Neuron (in vitro differentiated cells): ENCODE data around the gene ADARB2.

Experiments
- H2AFZ ChIP-seq: one replicate; pipeline ENCODE4 v1.6.1; 2013; ENCODE audit warnings: low read depth, mild to moderate bottlenecking, inconsistent platforms, low read length, moderate library complexity
- H3K27me3 ChIP-seq: one replicate; pipeline ENCODE4 v1.6.1; 2013; ENCODE audit warnings: low read length; ENCODE audit not compliant: insufficient read depth
- H3K36me3 ChIP-seq: one replicate; pipeline ENCODE4 v1.6.1; 2013; ENCODE audit warnings: low read length; ENCODE audit not compliant: insufficient read depth
- H3K4me1 ChIP-seq: one replicate; pipeline ENCODE4 v1.6.1; 2013; ENCODE audit warnings: low read length; ENCODE audit not compliant: insufficient read depth
- H3K4me3 ChIP-seq: 2 replicates; pipeline ENCODE4 v1.5.1; 2013; ENCODE audit warnings: mild to moderate bottlenecking, low read length, moderate library complexity
- H3K9me3 ChIP-seq: one replicate; pipeline ENCODE4 v1.6.1; 2013; ENCODE audit warnings: low read length

ADARB2 gene

DNA sequence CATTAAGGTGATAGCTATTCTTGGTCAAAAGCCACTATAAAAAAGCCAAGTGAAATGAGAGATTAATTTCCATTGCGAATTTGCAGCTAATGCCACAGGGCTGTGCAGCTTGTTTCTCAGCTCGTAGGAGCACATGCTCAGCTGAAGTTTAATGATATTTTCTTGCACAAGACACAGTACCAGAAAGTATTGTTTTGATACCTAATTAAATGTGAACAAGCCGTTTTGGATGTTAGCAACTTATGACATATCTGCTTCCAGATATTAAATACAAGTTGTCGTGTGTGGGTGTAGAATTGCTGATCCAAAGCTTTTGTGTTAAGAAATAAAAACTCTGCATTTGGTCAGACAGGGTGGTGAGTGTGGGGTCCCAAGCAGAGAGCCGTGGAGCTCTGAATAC is 47.2 kb downstream of the ADARB2 start:
- Histone ChIP-seq H3K27me3 (no peaks in the 10 kb centered on the region), H3K4me3 (no peak overlapping the region), H2AFZ (no peak overlapping the region), H3K4me1 (no peaks in the 10 kb centered on the region), H3K9me3 (no peaks in the 10 kb centered on the region), H3K36me3 (no peaks in the 10 kb centered on the region)

GRCh38 chr10:1688531-1688930 is 48.8 kb downstream of the ADARB2 start:
- H3K27me3 ChIP-seq, result no peaks in the 10 kb centered on the region
- no peak overlapping the region for H2AFZ ChIP-seq
- no peak overlapping the region for H3K4me3 ChIP-seq
- no peaks in the 10 kb centered on the region for H3K36me3 ChIP-seq
- H3K9me3 ChIP-seq, result no peaks in the 10 kb centered on the region
- H3K4me1 ChIP-seq, result no peaks in the 10 kb centered on the region

DNA sequence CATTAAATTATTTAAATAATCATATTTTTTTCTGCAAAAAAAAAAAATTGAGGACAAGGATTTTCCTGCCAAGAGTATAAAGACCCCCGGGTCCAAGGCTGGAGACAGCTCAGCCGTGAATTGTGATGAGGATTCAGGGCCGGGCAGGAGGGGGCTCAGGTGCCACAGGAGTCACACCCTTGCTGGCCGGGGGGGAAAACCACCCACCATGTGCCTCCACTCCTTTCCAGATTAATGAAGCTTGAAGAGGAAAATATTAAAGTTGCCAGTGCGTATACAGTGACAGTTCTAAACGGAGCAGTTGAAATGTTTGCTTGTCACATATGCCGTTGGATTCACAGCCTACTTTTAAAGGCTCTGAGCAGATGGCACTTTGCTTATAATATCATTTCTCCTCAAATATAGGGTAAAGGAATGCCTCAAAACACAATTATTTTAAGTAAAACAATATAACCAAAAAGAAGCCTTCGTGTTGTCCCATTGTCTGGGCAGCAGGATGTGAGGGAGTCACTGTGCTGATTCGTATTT is 49.6 kb downstream of the ADARB2 start:
- H2AFZ ChIP-seq, result no peak overlapping the region
- no peaks in the 10 kb centered on the region for H3K27me3 ChIP-seq
- H3K4me1 ChIP-seq, result no peaks in the 10 kb centered on the region
- no peaks in the 10 kb centered on the region for H3K36me3 ChIP-seq
- H3K9me3 ChIP-seq, result no peaks in the 10 kb centered on the region
- H3K4me3 ChIP-seq, result no peak overlapping the region

- no peak overlapping the region for H2AFZ ChIP-seq
- H3K4me1 ChIP-seq, result no peaks in the 10 kb centered on the region
- H3K27me3 ChIP-seq, result no peaks in the 10 kb centered on the region
- H3K4me3 ChIP-seq, result no peak overlapping the region
- H3K36me3 ChIP-seq, result no peaks in the 10 kb centered on the region
- no peaks in the 10 kb centered on the region for H3K9me3 ChIP-seq
These were observed 50.1 kb downstream of the ADARB2 start for GRCh38 chr10:1687190-1687589.

DNA sequence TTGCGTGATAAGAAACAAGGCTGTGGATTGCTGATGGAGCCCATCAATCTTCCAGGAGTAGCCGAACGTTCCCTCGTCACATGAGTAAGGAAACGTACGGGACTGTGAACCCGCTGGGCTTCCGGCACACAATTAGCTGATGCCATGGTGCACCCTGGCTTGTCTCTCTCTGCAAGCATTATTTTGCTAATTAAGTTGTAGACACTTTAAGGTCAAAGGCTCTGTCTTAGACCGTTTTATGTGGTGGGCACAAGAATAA is 50.9 kb downstream of the ADARB2 start:
- H2AFZ ChIP-seq, result no peak overlapping the region
- H3K27me3 ChIP-seq, result no peaks in the 10 kb centered on the region
- no peak overlapping the region for H3K4me3 ChIP-seq
- no peaks in the 10 kb centered on the region for H3K4me1 ChIP-seq
- H3K36me3 ChIP-seq, result no peaks in the 10 kb centered on the region
- H3K9me3 ChIP-seq, result no peaks in the 10 kb centered on the region

DNA sequence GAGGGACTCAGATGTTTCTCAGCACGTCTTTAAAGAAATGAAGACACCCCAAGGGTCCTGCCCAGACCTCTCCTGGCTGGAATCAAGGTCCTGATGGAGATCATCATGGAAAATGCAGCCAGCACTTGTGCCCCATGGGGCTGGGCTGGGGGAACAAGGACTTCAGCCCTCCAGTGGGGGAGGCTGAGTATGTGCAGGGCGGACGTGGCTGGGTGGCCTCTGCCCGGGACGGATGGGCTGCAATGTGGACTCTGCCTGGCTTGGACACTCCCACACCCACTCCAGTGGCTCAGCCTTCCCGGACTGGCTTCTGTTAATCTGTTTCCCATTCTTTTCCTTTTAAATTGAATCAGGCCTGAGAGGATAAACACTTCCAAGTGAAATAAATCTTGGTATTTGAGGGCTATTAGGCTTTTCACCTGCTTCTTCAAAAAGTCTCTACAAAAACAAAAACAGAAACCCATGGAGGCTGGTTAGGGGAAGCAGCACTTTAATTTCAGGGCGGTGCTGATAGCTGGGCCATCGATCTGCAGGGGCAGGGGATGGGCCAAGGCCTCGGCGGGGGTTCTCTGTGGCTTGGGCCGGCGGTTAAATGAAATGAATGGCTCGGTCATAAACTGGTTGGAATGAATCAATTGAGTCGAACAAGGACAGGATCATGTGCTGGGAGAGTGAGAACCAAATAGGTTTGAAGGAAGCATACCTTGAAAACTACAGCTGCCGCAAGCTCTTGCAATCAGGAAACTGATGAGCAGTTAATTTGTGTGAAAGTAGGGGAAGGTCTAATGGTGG is 51.4 kb downstream of the ADARB2 start:
- Histone ChIP-seq H3K27me3 (no peaks in the 10 kb centered on the region), H3K4me3 (no peak overlapping the region), H3K4me1 (no peaks in the 10 kb centered on the region), H2AFZ (no peak overlapping the region), H3K9me3 (no peaks in the 10 kb centered on the region), H3K36me3 (no peaks in the 10 kb centered on the region)

DNA sequence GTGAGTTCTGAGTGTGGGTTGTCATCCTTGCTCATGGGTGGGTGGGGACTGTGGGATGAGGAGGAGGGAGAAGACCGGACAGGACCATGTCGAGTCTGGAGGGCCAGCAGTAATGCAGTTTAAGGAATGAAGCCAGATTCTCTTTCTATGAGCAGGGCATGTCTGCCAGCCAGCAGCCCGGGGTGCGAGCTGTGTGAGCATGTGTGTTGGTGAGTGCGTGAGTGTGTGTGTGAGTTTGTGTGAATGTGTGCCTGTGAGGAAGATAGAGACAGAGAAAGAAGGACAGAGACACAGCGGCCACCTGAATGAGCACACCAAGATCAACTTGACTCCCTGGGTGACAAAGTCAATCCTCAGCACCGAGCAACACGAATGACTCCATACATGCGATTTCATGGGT is 52.3 kb downstream of the ADARB2 start:
- Histone ChIP-seq H3K27me3 (no peaks in the 10 kb centered on the region), H2AFZ (no peak overlapping the region), H3K9me3 (no peaks in the 10 kb centered on the region), H3K36me3 (no peaks in the 10 kb centered on the region), H3K4me3 (no peak overlapping the region), H3K4me1 (no peaks in the 10 kb centered on the region)

DNA sequence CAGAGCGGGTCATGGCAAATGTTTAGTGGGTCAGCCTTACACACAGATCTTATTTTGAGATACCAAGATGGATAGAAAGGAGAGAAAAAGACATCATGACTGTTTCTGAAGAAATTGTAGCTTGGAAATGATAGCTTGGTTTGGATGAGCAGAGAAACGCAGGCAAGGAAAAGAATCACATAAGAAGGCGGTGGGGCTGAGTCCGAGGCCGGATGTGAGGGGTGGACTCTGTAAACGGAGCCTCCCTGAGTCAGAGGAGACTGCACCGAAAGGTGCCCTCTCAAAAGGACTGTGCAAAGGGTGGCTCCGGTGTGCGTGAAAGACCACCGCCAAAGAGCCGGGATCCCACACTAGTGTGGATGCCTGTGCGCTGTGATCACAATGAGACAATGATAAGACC is 53.7 kb downstream of the ADARB2 start:
- H3K9me3 ChIP-seq, result no peaks in the 10 kb centered on the region
- H3K36me3 ChIP-seq, result no peaks in the 10 kb centered on the region
- H3K4me1 ChIP-seq, result no peaks in the 10 kb centered on the region
- H3K27me3 ChIP-seq, result no peaks in the 10 kb centered on the region
- H3K4me3 ChIP-seq, result no peak overlapping the region
- H2AFZ ChIP-seq, result no peak overlapping the region

DNA sequence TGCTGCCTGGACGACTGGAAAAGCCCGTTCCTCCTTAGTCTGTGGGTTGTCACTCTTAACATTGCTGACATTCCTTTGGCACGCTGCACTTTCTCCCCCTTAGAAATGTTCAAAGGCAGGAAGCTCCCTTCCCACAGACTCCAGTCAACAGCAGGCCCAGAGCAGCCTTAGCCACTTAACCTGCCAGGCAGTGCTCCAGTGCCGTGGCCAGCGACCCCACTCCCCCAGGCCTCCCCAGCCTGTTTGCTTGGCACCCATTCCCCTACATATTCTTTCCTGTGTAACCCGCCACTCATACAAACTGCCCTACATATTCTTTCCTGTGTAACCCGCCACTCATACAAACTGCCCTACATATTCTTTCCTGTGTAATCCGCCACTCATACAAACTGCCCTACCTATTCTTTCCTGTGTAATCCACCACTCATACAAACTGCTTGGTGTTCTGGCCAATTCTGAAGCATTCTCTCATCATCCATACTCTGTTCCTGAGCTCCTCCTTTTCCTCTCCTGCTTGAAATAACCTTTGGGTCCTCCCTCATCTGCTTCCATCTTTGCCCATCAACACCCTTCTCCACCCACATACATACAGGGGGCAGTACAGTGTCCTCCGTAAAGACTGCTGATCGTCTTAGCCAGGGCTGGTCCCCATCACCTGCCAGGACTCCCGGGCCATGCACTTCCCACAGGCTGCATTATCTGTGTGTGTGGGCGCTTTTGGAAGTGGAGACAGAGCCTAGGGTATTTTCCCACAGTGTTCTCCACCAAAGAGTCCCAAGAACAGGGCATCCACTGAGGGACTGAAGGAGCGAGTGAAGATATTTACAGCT is 57.3 kb downstream of the ADARB2 start:
- Histone ChIP-seq H2AFZ (no peak overlapping the region), H3K4me1 (no peaks in the 10 kb centered on the region), H3K4me3 (no peak overlapping the region), H3K9me3 (no peaks in the 10 kb centered on the region), H3K27me3 (peaks cover 2% of the 10 kb centered on the region), H3K36me3 (no peaks in the 10 kb centered on the region)

GRCh38 chr10:1678084-1678483 is 59.2 kb downstream of the ADARB2 start:
- no peak overlapping the region for H3K4me3 ChIP-seq
- H3K9me3 ChIP-seq, result no peaks in the 10 kb centered on the region
- no peaks in the 10 kb centered on the region for H3K36me3 ChIP-seq
- H3K4me1 ChIP-seq, result no peaks in the 10 kb centered on the region
- H3K27me3 ChIP-seq, result peaks cover 2% of the 10 kb centered on the region
- no peak overlapping the region for H2AFZ ChIP-seq

DNA sequence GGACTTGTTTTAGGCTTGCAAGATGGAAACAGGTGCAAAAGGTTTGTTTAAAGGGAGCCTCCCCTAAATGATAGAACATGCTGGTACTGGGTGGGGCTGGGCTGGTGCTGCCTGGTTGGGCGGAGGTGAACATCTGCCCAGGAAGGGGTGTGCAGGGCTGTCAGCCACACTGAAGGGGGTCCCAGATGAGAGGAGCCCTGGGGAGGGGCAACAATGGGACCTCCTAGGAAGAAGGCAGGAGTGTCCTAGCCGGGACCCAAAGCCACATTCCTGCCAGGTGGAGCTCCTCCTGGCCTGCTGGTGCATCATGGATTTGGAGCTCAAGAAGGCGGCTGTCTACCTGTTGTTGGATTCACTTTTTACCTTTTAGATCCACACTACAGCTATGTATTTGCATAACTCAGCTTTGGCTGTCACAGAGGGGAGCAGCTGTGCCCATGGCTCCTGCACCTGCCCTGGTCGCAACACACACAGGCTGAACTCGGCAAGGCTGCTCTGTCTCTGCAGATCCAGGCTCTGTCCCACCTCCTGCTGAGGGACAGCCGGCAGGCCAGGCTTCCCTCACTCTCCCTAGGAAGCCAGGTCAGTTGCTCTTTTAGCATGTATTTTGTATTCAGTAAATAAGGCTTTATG is 59.9 kb downstream of the ADARB2 start:
- H3K4me3 ChIP-seq, result no peak overlapping the region
- no peak overlapping the region for H2AFZ ChIP-seq
- no peaks in the 10 kb centered on the region for H3K36me3 ChIP-seq
- no peaks in the 10 kb centered on the region for H3K4me1 ChIP-seq
- H3K9me3 ChIP-seq, result no peaks in the 10 kb centered on the region
- peaks cover 2% of the 10 kb centered on the region for H3K27me3 ChIP-seq

DNA sequence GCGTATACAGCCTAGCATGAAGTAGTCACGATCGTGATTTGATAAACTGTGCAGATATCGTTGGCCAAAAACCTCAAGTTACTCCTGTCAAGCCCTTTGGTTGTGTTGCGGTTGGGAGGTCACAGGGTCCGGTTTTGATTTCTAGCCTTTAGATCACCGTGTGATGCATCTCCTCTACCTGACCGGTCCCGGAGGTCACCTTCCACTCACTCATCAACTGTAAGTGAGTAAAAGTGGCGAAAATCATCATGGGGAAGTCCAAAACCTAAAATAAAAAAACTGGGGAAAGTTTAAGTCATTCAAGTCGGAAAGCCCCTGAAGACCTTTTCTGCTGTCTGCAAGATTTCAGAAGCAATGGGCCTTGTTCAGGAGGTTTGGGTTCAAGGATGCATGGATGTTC is 62.8 kb downstream of the ADARB2 start:
- Histone ChIP-seq H3K9me3 (no peaks in the 10 kb centered on the region), H2AFZ (no peak overlapping the region), H3K27me3 (peaks cover 2% of the 10 kb centered on the region), H3K4me3 (no peak overlapping the region), H3K4me1 (no peaks in the 10 kb centered on the region), H3K36me3 (no peaks in the 10 kb centered on the region)

- Histone ChIP-seq H3K9me3 (no peaks in the 10 kb centered on the region), H3K4me1 (no peaks in the 10 kb centered on the region), H3K36me3 (no peaks in the 10 kb centered on the region), H3K27me3 (peaks cover 2% of the 10 kb centered on the region), H2AFZ (no peak overlapping the region), H3K4me3 (no peak overlapping the region)
These were observed 63.6 kb downstream of the ADARB2 start for GRCh38 chr10:1673568-1674345.
